Mucosa of stomach (tissue), 1 donor: Measurements from ENCODE around the gene OAF.
"Not testable (repeated sequence)": the region's sequence is repeated elsewhere in the genome, so short reads cannot be mapped to it uniquely, and the experiment has no call there.

Source experiments
- H3K27me3 ChIP-seq: one replicate; pipeline ENCODE4 v1.7.0; 2013; ENCODE audit warnings: mild to moderate bottlenecking, low read length; ENCODE audit not compliant: control insufficient read depth, insufficient read depth
- H3K36me3 ChIP-seq: one replicate; pipeline ENCODE4 v1.7.0; 2013; ENCODE audit warnings: low read length; ENCODE audit not compliant: control insufficient read depth, insufficient read depth
- H3K4me1 ChIP-seq: one replicate; pipeline ENCODE4 v1.7.0; 2013; ENCODE audit warnings: mild to moderate bottlenecking, low read length; ENCODE audit not compliant: control insufficient read depth, insufficient read depth
- H3K4me3 ChIP-seq: one replicate; pipeline ENCODE4 v1.7.0; 2013; ENCODE audit warnings: low read length
- H3K9ac ChIP-seq: one replicate; pipeline ENCODE4 v1.7.0; 2013; ENCODE audit warnings: mild to moderate bottlenecking, low read length, moderate library complexity
- H3K9me3 ChIP-seq: one replicate; pipeline ENCODE4 v1.7.0; 2013; ENCODE audit warnings: mild to moderate bottlenecking, low read length, moderate library complexity; ENCODE audit not compliant: control insufficient read depth
- donor health status: Pancreatic carcinoma.

OAF gene

DNA sequence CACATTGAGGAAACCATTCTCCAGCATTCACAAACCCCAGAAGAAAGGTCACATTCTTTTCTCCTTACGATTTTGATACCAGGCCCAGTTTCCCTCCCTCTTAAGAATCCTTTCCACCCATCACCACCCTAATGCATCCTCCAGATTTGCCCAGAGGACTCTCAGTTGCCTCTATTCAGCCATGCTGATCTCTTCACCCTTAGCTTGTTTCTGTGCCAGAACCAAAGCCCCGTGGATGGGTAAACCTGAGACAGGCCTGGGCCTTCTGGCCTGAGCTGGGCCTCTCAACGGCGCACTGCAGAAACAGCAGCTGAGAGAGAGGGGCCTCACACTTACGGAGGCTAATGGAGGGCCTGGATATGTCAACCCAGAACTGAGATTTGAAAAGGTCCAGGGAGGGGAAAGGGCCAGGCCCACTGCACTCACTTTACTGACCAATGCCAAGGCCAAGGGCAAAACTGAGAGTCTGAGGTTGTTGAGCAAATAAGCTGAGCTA lies 32.2 kb upstream of the OAF start:
- H3K9me3 ChIP-seq = no peaks in the 10 kb centered on the region
- H3K4me1 ChIP-seq = peaks cover 12% of the 10 kb centered on the region
- no peak overlapping the region for H3K9ac ChIP-seq
- H3K27me3 ChIP-seq = peaks cover 1% of the 10 kb centered on the region
- H3K36me3 ChIP-seq = no peaks in the 10 kb centered on the region
- no peak overlapping the region for H3K4me3 ChIP-seq

DNA sequence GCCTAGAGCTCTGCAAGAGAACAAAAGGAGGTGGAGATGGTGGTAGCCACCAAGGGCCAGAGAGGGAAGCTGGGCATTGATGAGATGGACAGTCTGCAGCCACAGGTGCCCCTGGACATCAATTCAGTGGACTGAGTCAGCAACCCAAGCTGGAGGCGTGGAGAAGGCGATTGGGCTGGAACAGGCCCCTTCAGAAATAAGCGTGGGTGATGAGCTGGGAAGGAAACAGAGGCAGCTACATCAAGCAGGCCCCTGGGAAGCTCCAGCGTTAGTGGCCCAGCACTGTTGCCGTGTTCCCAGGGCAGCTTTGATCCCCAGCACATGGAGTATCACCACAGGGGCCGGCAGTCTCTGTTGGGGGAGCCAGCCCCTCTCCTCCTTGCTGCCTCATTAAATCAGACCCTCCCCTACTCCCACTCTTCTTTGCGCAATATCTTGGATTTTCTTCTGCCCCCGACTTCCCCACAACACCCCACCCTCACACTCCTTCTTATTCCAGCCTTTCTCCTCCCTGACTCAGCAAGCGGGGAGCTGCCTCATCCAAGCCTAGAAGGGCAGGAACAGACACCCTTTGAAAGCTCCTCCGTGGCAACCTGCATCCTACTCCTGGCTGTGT lies 31.7 kb upstream of the OAF start:
- Histone ChIP-seq H3K4me3 (no peak overlapping the region), H3K9ac (no peak overlapping the region), H3K27me3 (no peaks in the 10 kb centered on the region), H3K36me3 (no peaks in the 10 kb centered on the region), H3K9me3 (no peaks in the 10 kb centered on the region), H3K4me1 (peaks cover 12% of the 10 kb centered on the region)

DNA sequence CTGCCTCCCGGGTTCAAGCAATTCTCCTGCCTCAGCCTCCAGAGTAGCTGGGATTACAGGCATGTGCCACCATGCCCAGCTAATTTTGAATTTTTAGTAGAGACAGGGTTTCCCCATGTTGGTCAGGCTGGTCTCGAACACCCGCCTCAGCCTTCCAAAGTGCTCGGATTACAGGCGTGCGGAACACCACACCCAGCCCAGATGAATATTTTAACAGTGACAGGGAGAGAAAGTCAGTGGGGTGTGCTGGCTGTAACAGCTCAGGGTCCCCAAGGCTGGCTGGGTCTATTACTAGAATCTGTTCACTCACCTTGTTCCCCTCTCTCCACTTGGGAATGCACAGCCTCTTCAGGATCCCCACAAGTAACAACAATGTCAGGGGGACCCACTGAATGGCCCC lies 30.8 kb upstream of the OAF start:
- H3K9me3 ChIP-seq, H3K4me3 ChIP-seq, H3K27me3 ChIP-seq, H3K9ac ChIP-seq, H3K36me3 ChIP-seq: not testable (repeated sequence)
- H3K4me1 ChIP-seq = peaks cover 21% of the 10 kb centered on the region

DNA sequence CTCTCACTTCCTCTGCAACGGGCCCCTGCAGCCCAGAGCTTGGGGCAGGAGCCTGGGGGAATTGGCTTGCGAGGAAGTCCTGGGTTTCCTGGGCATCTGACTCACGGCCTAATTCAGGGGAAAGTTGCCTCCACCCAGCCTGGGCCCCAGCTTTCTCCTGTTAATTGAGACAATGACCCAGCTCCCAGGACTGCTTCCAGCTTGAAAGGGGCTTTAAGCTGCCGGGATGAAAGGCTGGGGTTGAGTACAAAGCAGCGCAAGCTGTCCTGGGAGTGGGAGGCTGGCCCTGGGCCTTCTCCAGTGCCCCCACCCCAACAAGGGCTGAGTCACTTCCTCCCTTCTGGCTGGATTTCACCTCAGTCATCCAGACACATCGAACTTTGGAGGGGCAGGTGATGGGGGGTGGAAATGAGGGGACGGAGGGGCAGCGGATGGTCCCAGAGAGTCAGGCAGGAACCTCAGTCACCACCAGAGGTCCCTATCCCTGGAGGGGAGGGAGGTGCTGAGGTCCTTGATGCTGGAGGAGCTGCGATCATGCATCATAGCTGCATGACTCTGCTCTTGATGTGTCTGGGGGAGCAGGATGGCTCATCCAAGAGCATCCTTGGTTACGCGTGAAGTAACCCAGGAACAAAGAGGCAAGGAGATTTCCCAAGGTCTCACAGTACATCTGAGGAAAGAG lies 30.1 kb upstream of the OAF start:
- no peaks in the 10 kb centered on the region for H3K27me3 ChIP-seq
- H3K9ac ChIP-seq = no peak overlapping the region
- no peak overlapping the region for H3K4me3 ChIP-seq
- H3K4me1 ChIP-seq = peaks cover 27% of the 10 kb centered on the region
- no peaks in the 10 kb centered on the region for H3K36me3 ChIP-seq
- H3K9me3 ChIP-seq = no peaks in the 10 kb centered on the region

DNA sequence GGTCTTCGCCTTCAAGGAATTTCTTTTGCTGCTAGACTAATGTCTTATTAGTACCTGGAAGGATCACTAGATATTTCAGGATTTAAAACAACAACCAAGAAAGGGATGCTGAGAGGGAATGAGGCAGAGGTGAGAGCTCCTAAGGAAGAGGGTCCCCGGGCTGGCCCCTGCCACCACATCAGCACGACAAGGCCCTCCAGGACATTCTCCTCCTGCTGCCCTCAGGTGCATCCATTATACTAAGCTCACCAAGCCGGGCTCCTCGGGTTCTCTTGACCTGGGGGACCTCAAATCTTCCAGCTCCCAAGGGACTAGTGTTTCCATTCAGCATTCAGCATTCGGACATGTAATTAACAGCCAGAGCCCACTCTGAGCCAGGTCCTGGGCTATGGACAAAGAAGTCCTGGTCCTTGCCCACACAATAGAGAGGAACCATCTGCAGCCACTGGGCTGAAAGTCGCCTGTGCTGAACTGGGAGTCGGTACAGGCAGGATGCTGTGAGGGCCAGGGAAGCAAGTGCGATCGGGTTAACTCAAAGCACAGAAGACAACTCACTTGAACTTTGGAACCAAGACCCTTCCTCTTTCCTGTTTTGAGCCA lies 29.4 kb upstream of the OAF start:
- H3K9me3 ChIP-seq = no peaks in the 10 kb centered on the region
- peaks cover 35% of the 10 kb centered on the region for H3K4me1 ChIP-seq
- H3K9ac ChIP-seq = no peak overlapping the region
- no peak overlapping the region for H3K4me3 ChIP-seq
- no peaks in the 10 kb centered on the region for H3K36me3 ChIP-seq
- no peaks in the 10 kb centered on the region for H3K27me3 ChIP-seq

DNA sequence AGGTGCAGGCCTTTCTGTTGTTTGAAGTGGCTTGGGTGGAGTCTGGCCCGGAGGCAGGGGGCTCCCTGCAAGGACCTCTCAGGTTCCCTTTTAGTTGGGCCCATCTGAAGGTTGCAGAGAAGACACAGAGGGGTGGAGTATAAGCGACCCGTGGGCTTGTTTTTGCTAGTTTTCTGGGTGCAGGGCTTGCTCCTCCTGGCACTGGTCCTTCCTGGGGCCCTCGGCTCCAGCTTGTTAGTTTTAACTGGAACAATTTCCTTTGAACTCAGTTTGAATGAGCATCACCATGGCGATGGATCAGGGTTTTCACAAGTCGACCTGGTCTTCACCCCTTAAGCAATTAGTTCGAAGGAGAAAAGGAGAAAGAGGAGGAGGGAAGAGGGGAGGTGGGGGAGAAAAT lies 28.5 kb upstream of the OAF start:
- Histone ChIP-seq H3K27me3 (no peaks in the 10 kb centered on the region), H3K9ac (no peak overlapping the region), H3K4me1 (peaks cover 44% of the 10 kb centered on the region), H3K9me3 (no peaks in the 10 kb centered on the region), H3K36me3 (no peaks in the 10 kb centered on the region), H3K4me3 (no peak overlapping the region)

DNA sequence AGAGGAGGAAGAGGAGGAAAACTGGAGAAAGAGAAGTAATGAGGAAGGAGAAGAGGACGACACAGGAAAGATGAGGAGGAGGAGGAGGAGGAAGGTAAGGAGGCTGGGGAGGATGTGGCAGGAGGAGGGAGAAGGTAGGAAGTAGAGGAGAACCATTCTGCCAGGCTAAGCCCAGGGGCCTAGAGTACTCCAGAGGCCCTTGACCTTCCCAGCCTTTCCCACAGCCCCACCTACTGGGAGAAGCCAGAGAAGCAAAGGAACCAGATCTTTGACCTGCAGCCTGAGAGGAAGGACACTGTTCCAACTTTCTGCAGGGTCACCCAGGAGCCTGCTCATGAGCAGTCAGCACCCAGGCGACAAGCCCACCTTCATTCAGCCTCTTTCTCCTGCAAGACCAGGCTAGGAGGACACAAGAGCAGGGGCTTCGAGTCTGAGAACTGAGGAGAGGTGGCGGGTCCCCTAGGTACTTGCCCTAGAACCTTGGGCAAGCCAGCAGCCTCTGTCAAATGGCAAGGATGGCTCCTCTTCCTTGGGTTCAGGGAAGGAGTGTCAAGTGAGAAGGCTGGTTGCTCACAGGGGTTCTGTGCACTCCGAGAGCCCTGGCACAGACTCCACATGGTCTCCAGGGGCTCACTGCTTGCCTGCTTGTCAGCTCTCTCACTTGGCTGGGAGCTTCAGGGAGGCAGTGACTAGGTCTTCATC lies 27.9 kb upstream of the OAF start:
- no peaks in the 10 kb centered on the region for H3K27me3 ChIP-seq
- H3K36me3 ChIP-seq = no peaks in the 10 kb centered on the region
- H3K4me3 ChIP-seq = no peak overlapping the region
- peaks cover 50% of the 10 kb centered on the region for H3K4me1 ChIP-seq
- H3K9me3 ChIP-seq = no peaks in the 10 kb centered on the region
- no peak overlapping the region for H3K9ac ChIP-seq

DNA sequence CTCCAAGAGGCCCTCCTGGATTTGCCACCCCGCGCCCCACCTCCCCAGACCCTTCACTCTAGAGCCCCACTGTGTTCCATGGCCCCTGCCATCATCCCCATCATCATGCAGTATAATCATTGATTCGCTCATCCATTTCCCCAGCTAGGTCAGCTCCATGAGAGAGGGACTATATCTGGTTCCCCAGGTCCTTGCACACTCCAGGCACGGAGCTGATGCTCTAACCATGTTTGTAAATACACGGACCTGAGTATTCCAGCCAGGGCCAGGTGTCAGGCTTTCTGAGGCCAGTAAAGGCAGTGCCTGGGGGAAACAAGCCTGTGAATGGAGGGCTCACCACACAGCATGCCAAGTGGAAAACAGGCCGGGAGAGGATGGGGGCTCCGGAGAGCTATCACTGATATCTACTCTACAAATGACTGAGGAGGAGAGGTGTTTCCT lies 27.1 kb upstream of the OAF start:
- Histone ChIP-seq H3K4me3 (no peak overlapping the region), H3K4me1 (peaks cover 58% of the 10 kb centered on the region), H3K36me3 (no peaks in the 10 kb centered on the region), H3K9me3 (no peaks in the 10 kb centered on the region), H3K27me3 (no peaks in the 10 kb centered on the region), H3K9ac (no peak overlapping the region)

DNA sequence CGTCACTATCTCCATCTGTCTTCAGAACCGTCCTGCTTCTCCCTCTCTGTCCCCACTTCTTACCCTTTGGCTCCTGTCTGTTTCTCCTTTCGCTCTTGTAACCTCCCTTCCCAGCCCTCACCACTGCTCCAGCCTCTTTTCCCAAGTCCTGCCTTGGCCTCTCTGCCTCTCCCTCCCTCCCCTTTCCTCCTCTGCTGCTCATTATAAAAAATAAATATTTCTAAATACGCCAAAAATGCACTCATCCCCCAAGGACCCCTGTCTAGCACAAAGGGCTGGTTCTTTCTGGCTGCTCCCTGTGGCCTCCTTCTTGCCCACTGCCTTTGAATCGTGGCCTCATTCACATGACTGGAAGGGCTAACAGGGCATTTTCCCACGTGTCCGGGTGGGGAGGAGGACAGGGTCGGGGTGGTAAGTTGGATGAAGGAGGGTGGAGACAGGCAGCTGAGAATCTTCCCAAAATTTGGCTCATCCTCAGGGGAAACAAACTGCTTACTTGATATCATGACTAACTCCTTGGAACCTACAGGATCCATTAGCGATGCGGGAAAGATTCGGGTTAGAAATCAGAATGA lies 26.4 kb upstream of the OAF start:
- Histone ChIP-seq H3K27me3 (no peaks in the 10 kb centered on the region), H3K36me3 (no peaks in the 10 kb centered on the region), H3K4me1 (peaks cover 63% of the 10 kb centered on the region), H3K9ac (no peak overlapping the region), H3K4me3 (no peak overlapping the region), H3K9me3 (no peaks in the 10 kb centered on the region)

DNA sequence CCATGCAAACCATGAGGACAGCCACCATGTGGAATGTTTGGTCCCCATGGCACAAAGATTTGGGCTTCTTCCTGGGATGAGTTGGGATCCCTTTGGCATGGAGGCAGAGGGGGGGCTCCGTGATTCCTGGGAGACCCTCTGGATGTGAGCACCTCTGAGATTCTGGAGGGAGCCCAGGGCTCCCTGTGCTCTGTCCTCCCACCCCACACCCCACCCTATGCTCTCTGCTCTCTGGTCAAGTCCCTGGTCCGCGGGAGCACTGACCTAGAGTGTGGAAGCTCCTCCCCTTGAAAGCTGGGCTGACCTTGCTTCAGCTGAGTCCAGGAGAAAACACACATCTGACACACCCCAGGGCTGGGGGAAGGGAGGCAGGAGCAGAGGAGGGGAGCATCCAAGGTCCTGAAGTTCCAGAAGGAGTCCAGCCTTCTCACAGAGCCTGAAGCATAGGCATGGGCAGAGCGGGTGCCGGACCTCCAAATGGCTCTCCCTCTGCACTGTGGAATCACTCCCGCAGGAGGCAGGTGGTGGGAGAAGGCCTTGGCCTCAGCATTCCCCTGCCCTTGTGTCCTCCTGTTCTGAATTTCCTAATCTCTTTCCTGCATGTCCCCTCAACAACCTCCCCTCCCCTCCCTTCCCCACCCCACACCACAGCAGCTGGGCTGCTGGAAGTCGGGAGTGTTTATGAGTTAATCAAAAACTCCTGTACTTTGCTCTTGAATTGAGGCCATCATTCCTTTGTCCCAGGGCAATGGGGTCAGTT lies 25.7 kb upstream of the OAF start:
- Histone ChIP-seq H3K9me3 (no peaks in the 10 kb centered on the region), H3K36me3 (no peaks in the 10 kb centered on the region), H3K27me3 (no peaks in the 10 kb centered on the region), H3K9ac (peak overlapping the region; percentile 40), H3K4me3 (no peak overlapping the region), H3K4me1 (peaks cover 70% of the 10 kb centered on the region)

DNA sequence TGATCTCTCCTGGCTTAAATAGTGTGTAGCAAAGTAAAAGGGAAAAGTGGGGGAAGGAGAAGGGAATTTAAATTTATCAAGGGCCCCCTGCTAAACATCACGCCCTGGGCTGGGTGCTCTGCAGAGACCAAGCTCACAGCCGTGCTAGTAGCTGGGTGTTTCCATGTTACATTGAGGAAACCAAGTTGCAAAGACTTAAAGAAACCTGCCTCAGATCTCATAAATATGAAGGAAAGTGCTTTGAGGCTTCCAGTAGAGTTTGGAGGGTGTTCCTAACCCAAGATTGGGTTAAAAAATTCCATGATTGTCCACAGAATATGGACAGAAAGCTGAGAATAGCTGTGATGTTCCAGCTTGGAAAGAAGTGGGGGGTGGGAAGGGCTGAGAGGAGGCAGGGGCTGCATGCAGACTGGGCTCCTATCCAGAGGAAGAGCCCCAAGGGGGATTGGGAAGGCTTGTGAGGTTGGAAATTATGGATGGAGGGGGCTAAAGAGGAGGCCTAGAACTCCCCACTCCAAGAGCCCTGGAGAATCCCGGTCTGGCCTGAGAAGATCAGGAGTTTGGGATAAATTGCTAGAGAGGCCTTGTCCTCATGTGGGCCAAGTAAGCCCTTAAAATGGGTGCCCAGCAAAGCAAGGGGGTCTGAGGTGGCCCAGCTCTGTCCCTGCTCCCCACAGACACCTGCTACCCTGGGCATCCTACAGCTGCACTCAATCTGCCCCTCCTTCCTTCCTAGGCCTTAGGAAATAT lies 25.0 kb upstream of the OAF start:
- peaks cover 71% of the 10 kb centered on the region for H3K4me1 ChIP-seq
- peak overlapping the region; percentile 40 for H3K9ac ChIP-seq
- H3K4me3 ChIP-seq = no peak overlapping the region

More for the DNA sequence above, 25.0 kb upstream of the OAF start:
- no peaks in the 10 kb centered on the region for H3K9me3 ChIP-seq
- H3K27me3 ChIP-seq = no peaks in the 10 kb centered on the region
- H3K36me3 ChIP-seq = no peaks in the 10 kb centered on the region
